HG03571 (cell line): ENCODE measurements around the gene MYDGF.
"Not testable (repeated sequence)": the region's sequence is repeated elsewhere in the genome, so short reads cannot be mapped to it uniquely, and the experiment has no call there.

Experiments used
- ATAC-seq: cut with Tn5 transposase; IDR thresholded peaks from one replicate; pipeline ENCODE4 v1.9.1; 2021; ENCODE audit not compliant: unreplicated experiment

The MYDGF gene

DNA sequence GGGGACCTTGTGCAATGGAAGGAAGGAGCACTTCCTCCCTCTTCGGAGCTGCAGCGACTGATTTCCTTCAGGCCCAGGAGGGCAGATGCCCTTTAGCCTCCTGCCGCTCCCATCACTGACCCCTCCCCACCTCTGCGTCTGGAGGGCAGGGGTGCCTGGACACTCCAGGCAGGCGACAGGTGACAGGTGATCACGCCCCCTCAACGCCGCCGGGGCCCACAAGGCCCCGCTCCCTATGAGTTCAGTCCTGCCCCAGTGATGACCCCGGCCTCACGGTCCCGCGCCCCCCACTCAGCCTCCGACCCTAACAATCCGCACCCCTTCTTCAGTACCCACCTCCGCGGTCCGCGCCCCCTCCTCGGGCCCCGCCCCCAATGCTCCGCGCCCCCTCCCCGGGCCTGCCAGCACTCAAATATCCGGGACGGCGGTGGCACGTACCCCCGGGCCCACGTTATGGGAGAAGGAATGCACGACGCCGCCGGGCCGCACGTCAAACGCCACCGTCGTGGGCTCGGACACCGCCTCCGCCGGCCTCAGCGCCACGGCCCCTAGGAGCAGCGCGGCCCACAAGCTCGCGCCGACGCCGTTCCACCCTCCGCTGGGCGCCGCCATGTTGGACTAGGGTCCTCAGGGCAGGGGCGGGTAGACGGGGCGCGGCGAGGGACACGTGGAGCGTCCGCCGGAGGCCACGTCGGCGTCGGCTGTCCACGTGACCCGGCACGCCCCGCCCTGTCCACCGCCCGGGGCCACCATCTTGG lies at the start of gene MYDGF:
TSS of gene MYDGF (minus strand) at position 620 of the 758 bp plus-strand sequence. CDS start at position 612, 8 bp downstream.
- peak; percentile 82 for ATAC-seq

- ATAC-seq: no peak
Measured at GRCh38 chr19:4719499-4719866, 49.3 kb upstream of the MYDGF start.

- no peak for ATAC-seq
Measured at GRCh38 chr19:4717966-4718701, 48.0 kb upstream of the MYDGF start.

- no peak for ATAC-seq
Measured at GRCh38 chr19:4717191-4717965, 47.2 kb upstream of the MYDGF start.

DNA sequence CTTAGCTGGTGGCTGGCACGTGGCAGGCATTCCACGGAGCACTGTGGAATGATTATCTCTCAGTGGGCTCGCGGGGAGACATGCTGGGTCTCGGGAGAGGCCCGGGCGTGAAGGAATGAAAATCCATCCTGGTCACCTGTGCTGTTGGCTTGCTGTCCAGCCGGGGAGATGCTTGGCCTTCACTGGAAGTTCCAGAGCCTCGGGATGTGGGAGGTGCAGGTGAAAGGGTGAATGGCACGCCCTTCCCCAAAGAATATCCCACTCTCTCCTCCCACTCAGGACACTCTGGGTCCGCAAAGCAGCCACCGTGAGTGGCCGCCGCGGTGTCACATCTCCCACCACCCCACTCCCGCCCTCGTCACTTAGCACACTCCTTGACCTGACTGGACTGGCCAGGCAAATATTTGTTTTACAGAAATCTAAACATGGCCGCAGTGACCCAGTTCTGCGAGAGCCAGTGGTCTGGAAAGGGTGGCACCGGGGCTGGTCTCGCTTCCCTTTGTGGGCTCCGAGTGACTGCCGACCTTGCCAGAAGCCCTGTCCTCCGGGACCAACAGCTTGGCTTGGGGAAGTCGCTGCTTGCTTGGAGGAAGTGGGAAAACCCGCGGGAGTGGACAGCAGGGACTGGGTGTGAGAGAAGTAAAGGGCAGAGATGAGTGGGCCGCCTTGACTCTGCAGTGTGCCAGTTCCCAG lies 45.5 kb upstream of the MYDGF start:
- no peak for ATAC-seq

DNA sequence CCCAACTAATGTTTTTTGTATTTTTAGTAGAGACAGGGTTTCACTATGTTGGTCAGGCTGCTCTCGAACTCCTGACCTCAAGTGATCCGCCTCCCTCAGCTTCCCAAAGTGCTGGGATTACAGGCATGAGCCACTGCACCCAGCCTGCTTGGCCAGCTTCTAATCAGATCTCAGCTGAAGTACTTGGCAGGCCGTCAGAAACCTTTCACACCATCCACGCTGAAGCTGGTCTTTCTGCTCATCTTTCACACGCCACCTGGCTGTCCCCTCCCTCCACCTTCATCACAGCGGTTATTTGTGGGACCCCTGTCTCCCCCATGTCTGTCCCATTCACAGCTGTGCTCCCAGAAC lies 45.0 kb upstream of the MYDGF start:
- ATAC-seq: not testable (repeated sequence)

- no peak for ATAC-seq
Measured at GRCh38 chr19:4714016-4714415, 43.9 kb upstream of the MYDGF start.

DNA sequence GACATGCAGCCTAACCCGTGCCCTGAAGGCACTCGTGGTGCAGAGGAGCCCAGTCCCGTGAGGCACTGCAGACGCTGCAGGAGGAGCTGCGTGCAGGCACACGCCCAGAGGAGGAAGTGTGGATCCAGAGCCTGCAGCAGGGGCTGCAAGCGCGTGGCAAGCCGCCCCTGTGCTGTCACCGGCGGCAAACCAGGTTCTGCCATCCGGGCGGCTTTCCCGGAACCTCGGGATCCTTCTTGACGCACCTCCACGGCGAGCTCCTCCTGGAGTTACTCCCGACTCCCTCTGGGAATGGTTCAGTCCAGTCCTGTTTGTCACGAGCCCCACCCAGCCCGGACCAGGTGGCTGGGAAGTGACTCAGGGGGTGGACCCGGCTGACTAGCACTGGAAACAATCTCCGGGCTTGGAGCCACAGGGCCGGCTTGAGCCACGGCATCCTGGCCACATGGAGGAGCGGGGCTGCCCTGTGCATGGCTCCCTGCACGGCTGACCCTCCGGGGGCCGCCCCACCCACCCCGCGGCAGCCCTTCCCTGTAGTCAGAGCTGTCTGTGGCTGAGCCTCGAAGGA lies 43.3 kb upstream of the MYDGF start:
- no peak for ATAC-seq

GRCh38 chr19:4712771-4713170 lies 42.6 kb upstream of the MYDGF start:
- ATAC-seq: no peak

DNA sequence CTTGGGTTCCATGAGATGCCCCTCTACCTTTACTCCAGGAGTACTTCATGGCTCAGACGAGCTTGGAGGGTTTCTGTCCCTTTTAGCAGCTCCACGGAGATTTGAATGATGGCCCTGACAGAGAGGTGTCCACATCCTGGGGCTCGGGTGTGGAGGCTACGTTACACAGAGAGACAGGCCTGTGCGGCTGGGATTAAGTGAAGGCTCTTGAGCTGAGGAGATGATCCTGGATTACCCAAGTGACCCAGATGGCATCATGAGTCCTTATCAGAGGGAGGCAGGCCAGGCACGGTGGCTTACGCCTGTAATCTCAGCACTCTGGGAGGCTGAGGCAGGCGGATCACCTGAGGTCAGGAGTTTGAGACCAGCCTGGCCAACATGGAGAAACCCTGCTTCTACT lies 41.1 kb upstream of the MYDGF start:
- no peak for ATAC-seq

GRCh38 chr19:4710281-4710600 lies 40.1 kb upstream of the MYDGF start:
- no peak for ATAC-seq

- no peak for ATAC-seq
Measured at GRCh38 chr19:4709440-4710280, 39.5 kb upstream of the MYDGF start.

DNA sequence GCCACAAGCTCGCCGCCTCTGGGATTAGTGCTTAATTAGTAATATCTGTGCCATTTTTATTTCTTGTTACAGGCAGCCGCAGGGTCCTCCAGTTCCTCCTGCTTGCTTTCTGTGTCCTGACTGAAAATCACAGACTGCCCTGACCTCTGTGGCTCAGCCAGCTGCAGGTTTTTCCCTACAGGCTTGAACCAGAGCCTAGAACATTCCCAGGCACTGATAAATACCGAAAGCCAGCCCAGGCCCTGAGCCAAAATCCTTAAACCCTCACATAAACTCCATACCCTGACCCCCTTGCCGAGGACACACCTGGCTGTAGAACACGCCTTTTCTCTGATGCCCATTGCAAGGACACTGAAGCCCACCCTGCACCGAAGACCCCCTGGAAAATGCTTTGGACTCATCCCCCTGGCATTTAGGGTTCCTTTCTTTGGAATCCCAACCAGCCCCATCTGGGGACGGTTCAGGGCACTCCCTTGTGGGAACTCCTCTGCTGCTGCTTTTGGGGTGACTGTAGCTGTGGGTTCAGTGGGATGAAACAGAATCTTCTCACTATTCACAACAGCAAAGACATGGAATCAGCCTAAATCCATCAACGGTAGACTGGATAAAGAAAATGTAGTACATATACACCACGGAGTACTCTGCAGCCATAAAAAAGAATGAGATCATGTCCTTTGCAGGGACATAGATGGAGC lies 38.0 kb upstream of the MYDGF start:
- no peak for ATAC-seq

DNA sequence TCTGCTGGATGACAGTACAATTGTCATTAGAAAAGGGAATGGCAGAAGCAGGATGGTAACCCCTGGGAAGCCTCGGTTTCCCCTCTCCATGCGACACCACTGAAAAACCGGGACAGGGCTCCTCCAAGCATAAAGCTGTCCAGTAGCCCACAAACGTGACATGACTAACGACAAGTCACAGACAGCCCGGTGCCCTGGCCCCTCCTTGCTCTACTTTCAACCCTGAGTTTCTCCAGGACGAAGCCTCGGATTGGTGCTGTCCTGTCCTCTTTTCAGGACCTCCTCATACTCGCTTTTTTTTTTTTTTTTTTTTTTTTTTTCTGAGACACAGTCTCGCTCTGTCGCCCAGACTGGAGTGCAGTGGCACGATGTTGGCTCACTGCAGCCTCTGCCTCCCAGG lies 37.2 kb upstream of the MYDGF start:
- ATAC-seq: no peak

GRCh38 chr19:4705413-4706131 lies 35.4 kb upstream of the MYDGF start:
- ATAC-seq: no peak

GRCh38 chr19:4704317-4704673 lies 34.2 kb upstream of the MYDGF start:
- ATAC-seq: no peak

- no peak for ATAC-seq
Measured at GRCh38 chr19:4703671-4704316, 33.7 kb upstream of the MYDGF start.

DNA sequence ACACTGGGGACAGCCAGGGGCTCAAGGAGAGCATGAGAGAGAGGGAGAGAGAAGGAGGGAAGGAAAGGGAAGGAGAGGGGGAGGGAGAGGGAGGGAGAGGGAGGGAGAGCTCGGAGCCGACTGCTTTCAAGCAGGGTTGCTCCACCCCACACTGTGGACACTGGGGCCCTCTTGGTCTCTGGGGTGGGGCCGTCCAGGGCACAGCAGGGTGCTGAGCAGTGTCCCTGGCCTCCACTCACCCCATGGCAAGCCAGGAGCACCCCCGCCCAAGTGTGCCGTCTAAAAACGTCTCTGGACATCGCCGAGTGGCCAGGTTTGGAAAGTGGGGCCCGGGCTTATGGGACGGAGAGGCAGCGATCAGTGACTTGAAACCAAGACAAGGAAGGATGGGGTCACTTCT lies 32.6 kb upstream of the MYDGF start:
- no peak for ATAC-seq

- ATAC-seq: no peak
Measured at GRCh38 chr19:4701557-4701956, 31.4 kb upstream of the MYDGF start.
